GM12865 (cell line): ENCODE measurements around the gene MTHFD1L.

Experiments
- DNase-seq: peaks from one replicate; pipeline ENCODE4 v3.0.0; 2010; ENCODE audit warnings: low read depth
- H3K4me3 ChIP-seq: 2 replicates; pipeline ENCODE4 v1.5.1; 2011; ENCODE audit warnings: mild to moderate bottlenecking, low read depth, low read length, control low read depth
- TF ChIP-seq, protein P1 (sequence below): IDR thresholded peaks from 2 replicates; pipeline ENCODE4 v1.5.1; 2011; ENCODE audit warnings: low read length, control low read depth, low read depth, inconsistent platforms; ENCODE audit not compliant: insufficient read depth; ENCODE audit errors: missing control alignments

The MTHFD1L gene

GRCh38 chr6:151140767-151141166 lies 275.3 kb downstream of the MTHFD1L start:
- DNase-seq: no peak

GRCh38 chr6:151141685-151142084 lies 276.2 kb downstream of the MTHFD1L start:
- TF ChIP-seq, protein P1, sequence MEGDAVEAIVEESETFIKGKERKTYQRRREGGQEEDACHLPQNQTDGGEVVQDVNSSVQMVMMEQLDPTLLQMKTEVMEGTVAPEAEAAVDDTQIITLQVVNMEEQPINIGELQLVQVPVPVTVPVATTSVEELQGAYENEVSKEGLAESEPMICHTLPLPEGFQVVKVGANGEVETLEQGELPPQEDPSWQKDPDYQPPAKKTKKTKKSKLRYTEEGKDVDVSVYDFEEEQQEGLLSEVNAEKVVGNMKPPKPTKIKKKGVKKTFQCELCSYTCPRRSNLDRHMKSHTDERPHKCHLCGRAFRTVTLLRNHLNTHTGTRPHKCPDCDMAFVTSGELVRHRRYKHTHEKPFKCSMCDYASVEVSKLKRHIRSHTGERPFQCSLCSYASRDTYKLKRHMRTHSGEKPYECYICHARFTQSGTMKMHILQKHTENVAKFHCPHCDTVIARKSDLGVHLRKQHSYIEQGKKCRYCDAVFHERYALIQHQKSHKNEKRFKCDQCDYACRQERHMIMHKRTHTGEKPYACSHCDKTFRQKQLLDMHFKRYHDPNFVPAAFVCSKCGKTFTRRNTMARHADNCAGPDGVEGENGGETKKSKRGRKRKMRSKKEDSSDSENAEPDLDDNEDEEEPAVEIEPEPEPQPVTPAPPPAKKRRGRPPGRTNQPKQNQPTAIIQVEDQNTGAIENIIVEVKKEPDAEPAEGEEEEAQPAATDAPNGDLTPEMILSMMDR: no peak
- no peak overlapping the region for H3K4me3 ChIP-seq
- DNase-seq: no peak

More at GRCh38 chr6:151140767-151141166, 275.3 kb downstream of the MTHFD1L start:
- H3K4me3 ChIP-seq: no peak overlapping the region
- TF ChIP-seq, protein P1: no peak

- TF ChIP-seq, protein P1: no peak
- no peak for DNase-seq
- no peak overlapping the region for H3K4me3 ChIP-seq
Observed at GRCh38 chr6:151142676-151143075, 277.2 kb downstream of the MTHFD1L start.

GRCh38 chr6:151143337-151143736 lies 277.8 kb downstream of the MTHFD1L start:
- TF ChIP-seq, protein P1: no peak
- no peak overlapping the region for H3K4me3 ChIP-seq

DNA sequence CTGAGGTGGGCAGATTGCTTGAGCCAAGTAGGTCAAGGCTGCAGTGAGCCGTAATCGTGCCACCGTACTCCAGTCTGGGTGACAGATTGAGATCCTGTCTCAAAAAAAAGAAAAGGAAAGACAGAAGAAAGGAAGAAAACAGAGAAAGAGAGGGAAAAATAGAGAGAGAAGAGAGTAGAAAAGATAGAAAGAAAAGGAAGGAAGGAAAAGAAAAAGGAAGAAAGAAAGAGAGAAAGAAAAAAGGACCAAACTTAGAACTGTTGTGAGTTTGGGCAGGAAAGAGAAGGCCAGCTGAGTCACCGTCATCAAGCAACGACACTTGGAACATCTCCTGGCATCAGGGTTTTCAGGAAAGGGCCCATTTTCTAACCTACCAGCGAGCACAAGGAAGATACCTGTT lies 278.3 kb downstream of the MTHFD1L start:
- TF ChIP-seq, protein P1: no peak
- no peak for DNase-seq

More at GRCh38 chr6:151143337-151143736, 277.8 kb downstream of the MTHFD1L start:
- DNase-seq: no peak

DNA sequence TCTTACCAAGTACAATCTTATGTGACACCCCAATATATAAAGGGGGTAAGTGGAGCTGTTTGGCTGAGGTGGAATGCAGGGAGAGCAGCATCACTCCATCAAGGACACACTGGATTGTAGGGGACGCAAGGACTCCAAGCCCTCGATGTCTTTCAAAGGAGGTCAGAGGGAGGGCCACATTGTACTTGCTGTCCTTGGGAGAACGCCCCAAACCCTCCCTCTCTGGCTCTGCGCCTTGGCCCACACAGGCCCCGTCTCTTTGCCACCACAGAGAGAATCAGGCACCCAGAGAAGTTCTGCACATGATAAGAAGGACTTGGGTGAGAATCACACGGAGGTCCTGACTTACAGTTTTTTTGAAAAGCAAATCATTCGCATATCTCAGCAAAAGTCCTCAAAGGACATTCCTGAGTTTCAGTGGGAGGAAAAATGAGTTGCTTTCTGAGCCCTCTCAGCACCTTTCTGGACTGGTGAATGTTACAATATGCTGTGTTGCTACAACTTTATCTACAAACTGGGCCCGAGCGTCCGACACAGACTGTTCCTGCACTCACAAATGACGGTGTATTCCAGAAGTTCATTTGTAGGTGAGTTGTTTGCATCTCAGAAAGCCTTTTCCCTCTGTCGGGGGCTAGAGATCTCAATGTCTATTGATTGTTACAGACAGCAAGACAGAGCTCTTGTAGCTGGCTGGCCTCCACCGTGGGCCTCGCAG lies 281.8 kb downstream of the MTHFD1L start:
- TF ChIP-seq, protein P1: no peak
- no peak for DNase-seq
- H3K4me3 ChIP-seq: no peak overlapping the region

More for the DNA sequence above, 278.3 kb downstream of the MTHFD1L start:
- H3K4me3 ChIP-seq: no peak overlapping the region

- no peak overlapping the region for H3K4me3 ChIP-seq
- TF ChIP-seq, protein P1: no peak
Observed at GRCh38 chr6:151148111-151148510, 282.6 kb downstream of the MTHFD1L start.

More at GRCh38 chr6:151148111-151148510, 282.6 kb downstream of the MTHFD1L start:
- DNase-seq: no peak
